ENCODE data around the gene AP3B1.

The AP3B1 gene

GRCh38 chr5:77983482-77984199, 310.9 kb downstream of the AP3B1 start:
- no peak for DNase-seq (ENCODE audit: low read depth in 1 of 2, low spot score in 1 of 2)

- DNase-seq (ENCODE audit: low read depth in 1 of 2, low spot score in 1 of 2) = no peak
These were observed 312.7 kb downstream of the AP3B1 start for GRCh38 chr5:77981820-77982219.

DNA sequence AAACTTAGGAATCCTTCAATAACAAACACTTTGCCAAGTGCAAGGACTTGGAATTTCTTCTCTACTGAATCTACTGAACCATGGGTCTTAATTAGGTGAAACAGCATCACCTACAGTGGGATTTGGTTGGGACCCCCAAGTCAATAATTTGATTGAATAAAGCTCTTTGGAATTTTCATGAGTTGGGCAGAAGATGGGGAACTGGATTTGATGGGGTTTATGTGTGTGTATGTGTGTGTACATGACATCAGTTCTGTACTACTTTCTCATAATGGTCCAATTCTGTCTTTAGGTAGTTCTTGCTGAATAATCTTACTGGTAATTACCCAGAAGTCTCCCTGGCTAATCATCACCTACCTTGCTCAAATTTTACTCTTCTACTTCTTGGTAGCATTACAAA, 319.9 kb downstream of the AP3B1 start:
- no peak for DNase-seq (ENCODE audit: low read depth in 1 of 2, low spot score in 1 of 2)

DNA sequence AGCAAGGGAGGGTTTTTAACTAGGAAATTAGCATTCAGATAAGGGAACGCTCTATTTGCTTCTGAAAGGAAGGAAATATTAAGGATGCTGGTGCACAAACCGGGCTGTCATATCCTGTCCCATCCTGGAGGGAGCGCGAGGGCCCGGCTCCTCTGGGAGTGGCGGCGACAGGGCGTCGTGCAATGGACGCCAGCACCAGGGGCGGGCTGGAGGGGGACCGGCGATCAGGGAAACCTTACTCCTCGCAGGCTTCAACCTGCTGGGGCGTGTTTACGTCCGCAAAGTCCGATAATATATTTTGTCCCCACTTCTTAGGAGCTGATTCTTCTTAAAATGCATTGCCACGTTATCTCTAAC, 321.3 kb downstream of the AP3B1 start:
- DNase-seq (ENCODE audit: low read depth in 1 of 2, low spot score in 1 of 2) = no peak

- DNase-seq (ENCODE audit: low read depth in 1 of 2, low spot score in 1 of 2) = no peak
These were observed 321.8 kb downstream of the AP3B1 start for GRCh38 chr5:77972469-77973252.

DNA sequence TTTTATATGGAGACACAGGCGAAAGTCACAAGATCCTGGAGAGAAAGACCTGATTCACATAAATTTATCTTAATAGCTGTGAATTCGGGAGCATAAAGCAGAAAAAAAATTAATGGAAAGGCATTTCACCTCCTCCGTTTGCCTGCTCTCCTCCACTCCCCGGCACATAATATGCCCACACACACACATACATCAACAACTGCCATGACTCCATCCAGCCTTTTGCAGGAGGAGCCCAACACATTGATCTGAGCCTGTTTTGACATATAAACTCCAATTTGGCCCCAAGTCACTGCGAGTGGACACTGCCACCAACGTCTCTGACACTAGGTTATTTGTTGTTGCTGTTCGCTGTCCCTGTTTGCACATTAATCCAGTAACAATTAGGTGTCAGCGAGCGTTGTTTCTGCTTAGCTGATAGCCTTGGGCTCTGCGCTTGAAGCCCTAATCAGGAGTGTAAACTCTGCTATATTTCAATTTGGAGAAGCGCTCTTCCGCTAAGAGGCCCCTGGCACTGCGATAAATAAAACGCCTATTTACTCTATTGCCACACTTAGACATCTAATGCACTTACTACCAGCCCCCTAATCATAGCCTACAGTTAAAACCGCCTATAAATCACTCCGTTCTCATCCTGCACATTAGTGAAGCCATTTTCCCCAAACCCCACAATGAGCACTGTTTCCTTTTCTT, 322.6 kb downstream of the AP3B1 start:
- DNase-seq (ENCODE audit: low read depth in 1 of 2, low spot score in 1 of 2) = no peak

DNA sequence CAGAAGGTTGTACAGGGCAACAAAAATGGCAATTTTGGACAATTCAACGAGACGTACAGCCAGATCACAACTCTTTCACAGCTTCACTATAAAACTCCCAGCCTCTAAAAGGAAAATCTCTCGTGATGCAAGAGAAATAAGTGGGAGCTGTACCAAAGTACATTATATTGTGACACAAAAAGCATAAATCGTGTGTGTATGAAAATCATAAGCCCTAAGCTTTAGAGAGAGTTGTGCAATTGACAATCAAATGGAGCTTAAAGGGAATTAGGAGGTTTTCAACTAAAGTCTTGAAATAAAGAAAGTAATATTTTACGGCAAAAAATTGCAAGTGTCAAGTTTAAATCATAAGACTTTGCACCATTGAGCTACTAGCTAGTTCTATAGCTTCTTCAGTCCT, 323.6 kb downstream of the AP3B1 start:
- DNase-seq (ENCODE audit: low read depth in 1 of 2, low spot score in 1 of 2) = no peak

DNA sequence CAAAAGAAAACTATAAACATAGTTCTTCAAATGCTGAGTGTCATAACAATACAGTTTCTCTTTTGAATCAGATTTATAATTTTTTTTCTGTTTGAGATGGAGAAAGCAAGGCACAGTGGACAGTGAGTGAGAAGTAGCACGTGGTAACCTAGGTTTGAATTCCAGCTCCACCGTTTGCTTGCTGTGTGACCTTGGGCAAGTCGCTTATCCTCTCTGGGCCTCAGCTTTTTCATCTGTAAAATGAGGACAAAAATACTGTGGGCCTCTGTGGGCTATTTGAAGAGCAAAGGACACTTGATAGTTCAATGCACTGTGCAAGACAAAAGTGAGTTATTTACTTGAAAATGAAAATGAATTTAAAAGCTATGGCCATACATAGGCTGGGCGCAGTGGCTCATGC, 330.7 kb downstream of the AP3B1 start:
- no peak for DNase-seq (ENCODE audit: low read depth in 1 of 2, low spot score in 1 of 2)

DNA sequence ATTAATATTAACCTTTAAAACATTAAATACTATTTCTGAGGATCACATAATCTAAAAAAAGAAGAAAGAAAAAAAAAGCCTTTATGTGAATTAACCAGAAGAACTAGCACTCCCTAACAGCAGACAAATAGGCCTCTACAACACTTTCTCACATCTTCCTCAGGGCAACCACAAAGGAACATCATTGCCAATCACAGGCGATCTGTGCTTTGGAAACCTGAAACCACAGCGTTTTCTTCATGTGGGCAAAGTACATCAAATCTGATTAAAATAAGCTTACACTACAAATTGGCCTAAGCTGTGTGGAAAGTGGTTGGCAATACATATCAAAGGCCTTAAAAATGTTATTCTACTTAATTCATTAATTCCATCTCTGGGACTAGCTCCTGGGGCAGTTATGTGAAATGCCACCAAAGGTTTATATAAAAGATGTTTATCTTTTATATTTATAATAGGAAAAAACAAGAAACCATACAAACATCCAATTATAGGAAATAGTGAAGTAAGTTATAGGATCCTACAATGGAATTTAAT, 333.6 kb downstream of the AP3B1 start:
- DNase-seq (ENCODE audit: low read depth in 1 of 2, low spot score in 1 of 2) = no peak

DNA sequence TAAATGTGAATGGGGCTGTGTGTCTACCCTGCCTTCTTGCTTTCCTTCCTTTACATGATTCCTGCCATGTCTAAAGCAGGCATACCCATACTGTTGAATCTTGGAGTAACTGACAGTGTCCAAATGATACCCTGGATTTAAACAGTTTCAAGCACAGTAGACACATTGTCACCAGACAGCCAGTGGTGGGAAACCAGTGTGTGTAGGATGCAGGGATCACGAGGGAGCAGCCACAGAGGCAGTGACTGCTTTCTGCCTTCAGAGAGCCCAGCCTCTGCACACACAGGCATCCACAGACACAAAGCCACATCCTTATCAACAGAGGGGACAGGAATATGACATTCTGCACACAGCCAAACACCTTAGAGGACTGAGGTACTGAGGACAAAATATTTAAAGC, 334.2 kb downstream of the AP3B1 start:
- DNase-seq (ENCODE audit: low read depth in 1 of 2, low spot score in 1 of 2) = no peak

DNA sequence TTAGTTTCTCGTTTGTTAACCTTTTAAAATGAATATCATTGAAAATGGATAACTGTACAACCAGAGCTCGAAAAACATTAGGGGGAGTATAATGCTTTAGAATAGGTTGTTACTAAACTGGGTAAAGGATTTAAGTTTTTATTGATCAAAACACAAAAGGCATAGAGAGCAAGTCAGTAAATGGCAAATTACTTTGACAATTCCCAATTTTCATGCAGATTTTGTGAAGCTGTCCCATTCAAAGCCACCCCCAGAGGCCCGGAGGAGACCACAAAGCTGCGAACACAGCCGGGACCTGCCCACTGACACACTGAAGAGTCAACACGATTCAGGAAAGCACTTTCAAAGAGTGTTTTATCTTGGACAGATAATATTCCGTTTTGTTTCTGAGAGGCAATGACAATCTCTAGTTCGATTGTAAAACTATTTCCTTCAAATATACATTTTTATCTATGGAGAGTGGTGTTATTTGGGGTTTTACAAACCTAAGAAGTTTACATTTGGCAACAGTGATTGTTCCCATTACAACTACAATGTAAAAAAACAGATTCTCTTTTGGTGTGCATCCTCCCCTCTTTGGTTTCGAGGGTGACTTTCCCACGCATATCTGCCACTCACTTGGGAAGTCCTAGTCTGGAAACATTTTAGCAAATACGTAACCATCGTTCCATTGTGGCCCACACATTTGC, 335.7 kb downstream of the AP3B1 start:
- DNase-seq (ENCODE audit: low read depth in 1 of 2, low spot score in 1 of 2) = no peak

GRCh38 chr5:77957931-77958521, 336.5 kb downstream of the AP3B1 start:
- no peak for DNase-seq (ENCODE audit: low read depth in 1 of 2, low spot score in 1 of 2)

GRCh38 chr5:77957516-77957915, 337.0 kb downstream of the AP3B1 start:
- no peak for DNase-seq (ENCODE audit: low read depth in 1 of 2, low spot score in 1 of 2)

DNA sequence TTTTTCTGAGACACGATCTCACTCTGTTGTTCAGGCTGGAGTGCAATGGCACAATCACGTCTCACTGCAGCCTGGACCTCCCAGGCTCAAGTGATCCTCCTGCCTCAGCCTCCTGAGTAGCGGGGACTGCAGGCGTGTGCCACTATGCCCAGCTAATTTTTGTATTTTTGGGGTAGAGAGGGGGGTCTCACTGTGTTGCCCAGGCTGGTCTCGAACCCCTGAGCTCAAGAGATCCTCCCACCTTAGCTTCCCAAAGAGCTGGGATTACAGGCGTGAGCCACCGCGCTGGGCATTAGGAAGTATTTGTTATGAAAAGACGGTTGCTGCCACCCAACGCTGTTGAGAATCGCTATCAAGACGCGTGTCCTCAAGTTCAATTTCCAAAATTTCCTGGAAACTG, 337.4 kb downstream of the AP3B1 start:
- DNase-seq (ENCODE audit: low read depth in 1 of 2, low spot score in 1 of 2) = no peak

DNA sequence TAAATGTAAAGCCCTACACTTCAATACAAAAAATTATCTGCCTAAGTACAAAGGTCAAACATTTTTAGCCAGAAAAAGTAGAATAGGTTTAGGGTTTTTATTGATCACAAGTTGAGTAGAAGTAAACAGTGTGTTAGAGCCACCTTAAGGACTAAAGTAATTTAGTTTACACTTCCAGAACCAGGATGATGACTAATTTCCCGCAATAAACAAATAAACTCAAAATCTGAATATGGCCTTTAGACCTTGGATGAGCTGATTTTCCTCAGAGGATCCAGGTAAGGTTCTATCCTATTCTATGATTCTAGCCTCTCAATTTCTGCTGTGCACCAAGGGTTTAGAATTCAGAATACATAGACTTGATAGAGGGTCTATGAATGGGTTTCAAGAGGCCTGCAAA, 338.9 kb downstream of the AP3B1 start:
- no peak for DNase-seq (ENCODE audit: low read depth in 1 of 2, low spot score in 1 of 2)

DNA sequence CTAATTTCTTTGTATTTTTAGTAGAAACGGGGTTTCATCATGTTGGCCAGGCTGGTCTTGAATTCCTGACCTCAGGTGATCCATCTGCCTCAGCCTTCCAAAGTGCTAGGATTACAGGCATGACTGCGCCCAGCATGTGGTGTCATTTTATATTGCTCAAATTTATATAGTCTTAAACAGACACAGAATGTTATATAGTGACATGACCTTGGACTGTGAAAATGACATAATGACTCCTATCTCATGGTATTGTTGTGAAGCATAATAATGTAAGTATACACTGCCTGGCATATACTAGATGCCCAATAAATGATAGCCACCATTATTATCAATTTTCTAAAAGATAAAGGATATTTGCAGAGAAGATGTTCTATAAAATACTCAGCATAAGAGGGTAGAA, 341.1 kb downstream of the AP3B1 start:
- no peak for DNase-seq (ENCODE audit: low read depth in 1 of 2, low spot score in 1 of 2)

GRCh38 chr5:77952636-77953212, 341.8 kb downstream of the AP3B1 start:
- DNase-seq (ENCODE audit: low read depth in 1 of 2, low spot score in 1 of 2) = no peak
